Heart right ventricle (tissue), 16 donors: Measurements from ENCODE around the gene CNST. TPM values are rescaled to one million over a fixed set of nuclear protein-coding genes. Genes with fewer than 3 reads are reported as not detected.

Experiments
- ATAC-seq, 8 donors: fragments of 200-7000 bp; cut with Tn5 transposase; one replicate each; pipeline ENCODE4 v1.9.1; 2020; ENCODE audit warnings: mild to moderate bottlenecking in 8 of 8, moderate library complexity in 8 of 8, moderate number of reproducible peaks in 1 of 8
- DNase-seq, 2 donors: peaks; one replicate each; pipeline ENCODE4 v3.0.0-alpha.2; 2020
- H3K27ac ChIP-seq, 10 donors: fragments of 200-600 bp; sonication (generic) in 2 of 10; one replicate each; pipeline versions ENCODE4 v1.5.0 to v1.8.0; 2020 to 2022; ENCODE audit warnings: mild to moderate bottlenecking in 3 of 10
- H3K27me3 ChIP-seq, 7 donors: fragments of 200-600 bp; one replicate each; pipeline ENCODE4 v1.8.0; 2021 to 2022; ENCODE audit warnings: mild to moderate bottlenecking in 2 of 7
- H3K36me3 ChIP-seq, 9 donors: fragments of 200-600 bp; sonication (generic) in 1 of 9; one replicate each; pipeline versions ENCODE4 v1.5.0 to v1.8.0; 2020 to 2022; ENCODE audit warnings: mild to moderate bottlenecking in 2 of 9
- H3K4me1 ChIP-seq, 9 donors: fragments of 200-600 bp; sonication (generic) in 1 of 9; one replicate each; pipeline versions ENCODE4 v1.5.0 to v1.8.0; 2020 to 2022; ENCODE audit warnings: mild to moderate bottlenecking in 4 of 9
- H3K4me3 ChIP-seq, 10 donors: fragments of 200-600 bp; sonication (generic) in 2 of 10; one replicate each; pipeline versions ENCODE4 v1.5.0 to v1.8.0; 2020 to 2022; ENCODE audit warnings: mild to moderate bottlenecking in 7 of 10, moderate library complexity in 2 of 10
- H3K9me3 ChIP-seq, 11 donors: fragments of 200-600 bp in 10 of 11; sonication (generic) in 2 of 11; one replicate each; pipeline versions ENCODE4 v1.5.0 to v1.8.0; 2013 to 2022; ENCODE audit warnings: mild to moderate bottlenecking in 2 of 11, control low read depth in 1 of 11, moderate library complexity in 1 of 11
- CTCF ChIP-seq, 9 donors: fragments of 200-600 bp; sonication (generic) in 2 of 9; IDR thresholded peaks; one replicate each; pipeline versions ENCODE4 v1.5.0 to v1.8.0; 2021 to 2022; ENCODE audit warnings: antibody characterized with exemption in 9 of 9, mild to moderate bottlenecking in 5 of 9, moderate library complexity in 1 of 9
- WGBS, 2 donors: extraction: QIAGEN DNeasy Blood & Tissue Kit; methylation state at CpG; one replicate each; pipeline ENCODE4 v1.1.7; 2013; ENCODE audit warnings: inconsistent platforms in 1 of 2; 5-methylcytosine and 5-hydroxymethylcytosine counted together
- intact Hi-C, 10 donors: fragments of 100-400 bp; cut with DNase I; formaldehyde crosslinking; loops; one replicate each; pipeline versions ENCODE4 v1.11.1 to v1.14.2; 2022
- polyA plus RNA-seq, 2 donors: library from polyadenylated mRNA; stranded (reverse); fragments of 200-250 nt; gene quantifications; one replicate each; pipeline ENCODE4 v1.2.3, GENCODE V29; 2013
- total RNA-seq, 10 donors: library from RNA; stranded (reverse); fragmentation: NEBNext Ultra II Directional in 3 of 10; extraction: Animal tissue kit (Norgen Biotek cat#: 25700) in 3 of 10; gene quantifications; one replicate each; pipeline versions ENCODE4 v1.2.1 to v1.2.4, GENCODE V29; 2021 to 2023
- donor health status: Arrhythmogenic right ventricular cardiomyopathy.
- donor health status: ischemic (EF 13 %, LVEDD 7.1; RV severe dilation, severe dysfunction).
- donor health status: healthy with polysubstance abuse.
- donor health status: DM: no; HTN: yes; CAD: no.
- donor health status: DM: no; HTN: no; CAD: no.
- donor health status: ischemic (EF 25% LVEDD 6.9; RV normal size, moderate dysfunction).
- donor health status: ischemic (EF 25% LVEDD 5.7; RV mildly dilated, moderate dysfunction).
- donor health status: healthy.
- donor health status: DM: yes; HTN: yes; CAD: no.
- donor health status: Ischemic cardiomyopathy.
- donor health status: ischemic (EF 35%, LVEDD 5.7; RV mildly dilated, moderate dysfunction).
- donor health status: nonischemic (EF 11% LVEDD 7.7; RV severe dilation, severe dysfunction).
- donor health status: DM: yes; HTN: yes; CAD: no.
- donor health status: PGD.
- donor health status: ischemic (EF 29% LVEDD 5.4; RV normal size, mild dysfunction).
- donor health status: nonischemic (EF 23%, LVEDD 6.1; RV moderate dilation, normal function).

Gene CNST
- total and polyA plus RNA-seq, 12 donors: 5.6 to 24.4 (median 14.7) TPM

GRCh38 chr1:246530482-246530881, 35.8 kb upstream of the CNST start:
- TF ChIP-seq CTCF (IDR thresholded peaks at IDR 0.05): no peak
- DNase-seq: no peak
- no peak for ATAC-seq

DNA sequence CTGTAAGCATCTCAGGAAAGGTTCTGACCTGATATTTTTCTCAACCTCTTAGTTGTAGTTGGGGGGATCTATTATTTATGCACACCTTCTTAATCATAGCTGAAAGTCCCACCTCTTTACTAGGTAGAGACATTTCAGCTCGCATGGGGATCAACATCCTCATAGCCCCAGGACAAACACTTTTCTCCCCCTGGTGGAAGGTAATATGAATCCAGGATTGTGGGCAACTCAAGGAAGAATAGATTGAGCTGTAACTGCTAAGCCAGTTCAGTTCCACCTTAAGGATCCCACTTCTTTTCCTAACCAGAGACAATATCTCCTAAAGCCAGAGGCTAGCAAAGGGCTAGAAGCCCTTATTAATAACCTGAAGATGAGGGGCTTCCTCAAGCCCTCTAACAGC, 33.7 kb upstream of the CNST start:
- no peak for DNase-seq
- WGBS, 2 donors: 60 to 63% methylated on average over 1 of the region's 1 CpG

More at GRCh38 chr1:246530482-246530881, 35.8 kb upstream of the CNST start:
- Histone ChIP-seq H3K27me3 (no peaks in the 10 kb centered on the region), H3K9me3 (peaks cover 0 to 23% (median 0%) of the 10 kb centered on the region in 11 donors), H3K4me3 (no peak overlapping the region), H3K4me1 (peaks cover 0 to 6% (median 0%) of the 10 kb centered on the region in 9 donors), H3K36me3 (no peaks in the 10 kb centered on the region), H3K27ac (no peak overlapping the region)
- 77% methylated on average over 2 of the region's 2 CpGs for WGBS, 2 donors
- intact Hi-C loops: no loop called here

GRCh38 chr1:246533371-246533905, 32.8 kb upstream of the CNST start:
- Histone ChIP-seq H3K27ac (no peak overlapping the region), H3K4me3 (no peak overlapping the region), H3K4me1 (peaks cover 0 to 3% (median 0%) of the 10 kb centered on the region in 9 donors), H3K9me3 (peaks cover 0 to 20% (median 0%) of the 10 kb centered on the region in 11 donors), H3K27me3 (no peaks in the 10 kb centered on the region), H3K36me3 (no peaks in the 10 kb centered on the region)
- DNase-seq: no peak
- intact Hi-C loops: no loop called here
- WGBS, 2 donors: 88 to 93% methylated on average over 2 of the region's 2 CpGs
- ATAC-seq: no peak
- no peak for TF ChIP-seq CTCF (IDR thresholded peaks at IDR 0.05)

More for the DNA sequence above, 33.7 kb upstream of the CNST start:
- peaks cover 0 to 20% (median 0%) of the 10 kb centered on the region in 11 donors for H3K9me3 ChIP-seq
- no peak overlapping the region for H3K4me3 ChIP-seq
- H3K27ac ChIP-seq: no peak overlapping the region
- H3K36me3 ChIP-seq: no peaks in the 10 kb centered on the region
- no peak for ATAC-seq
- no peaks in the 10 kb centered on the region for H3K27me3 ChIP-seq
- intact Hi-C loops: no loop called here
- no peak for TF ChIP-seq CTCF (IDR thresholded peaks at IDR 0.05)
- H3K4me1 ChIP-seq: peaks cover 0 to 3% (median 0%) of the 10 kb centered on the region in 9 donors

GRCh38 chr1:246534114-246534513, 32.1 kb upstream of the CNST start:
- intact Hi-C loops: no loop called here
- Histone ChIP-seq H3K27me3 (no peaks in the 10 kb centered on the region), H3K4me1 (no peaks in the 10 kb centered on the region), H3K4me3 (no peak overlapping the region), H3K9me3 (peaks cover 0 to 20% (median 0%) of the 10 kb centered on the region in 11 donors), H3K36me3 (peaks cover 0 to 6% (median 0%) of the 10 kb centered on the region in 9 donors), H3K27ac (no peak overlapping the region)
- no peak for ATAC-seq
- no peak for TF ChIP-seq CTCF (IDR thresholded peaks at IDR 0.05)
- WGBS, 2 donors: 82 to 91% methylated on average over 1 of the region's 1 CpG
- no peak for DNase-seq
